Measurements from ENCODE around the gene AHNAK. TPM values are rescaled to one million over a fixed set of nuclear protein-coding genes. Genes with fewer than 3 reads are reported as not detected.

AHNAK gene
- polyA plus RNA-seq, 2 of the 4 experiments (the other 2 are of a cell fraction): 43.3 to 82.0 TPM

- TF ChIP-seq FOSL2 (IDR thresholded peaks at IDR 0.05): 0 out of 2 replicates have a peak, but pooled peaks have one; percentile 9
- peak; percentile 77 for TF ChIP-seq FOSL2 (CRISPR knock-in tag; IDR thresholded peaks at IDR 0.05)
- peak; percentile 35; the same call in 1 of the 2 replicates for TF ChIP-seq E2F6 (IDR thresholded peaks at IDR 0.05; ENCODE audit: borderline replicate concordance, low read depth)
- no peak for TF ChIP-seq RFX5 (IDR thresholded peaks at IDR 0.05)
- TF ChIP-seq, protein P1, sequence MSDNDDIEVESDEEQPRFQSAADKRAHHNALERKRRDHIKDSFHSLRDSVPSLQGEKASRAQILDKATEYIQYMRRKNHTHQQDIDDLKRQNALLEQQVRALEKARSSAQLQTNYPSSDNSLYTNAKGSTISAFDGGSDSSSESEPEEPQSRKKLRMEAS (IDR thresholded peaks at IDR 0.05): peak; percentile 85
- peak in 1 of 2 experiments; percentile 37; a peak in 1 of 4 replicates for TF ChIP-seq CEBPB (IDR thresholded peaks at IDR 0.05)
Observed at GRCh38 chr11:62545437-62546243, 966 bp downstream of the AHNAK start (continued).

DNA sequence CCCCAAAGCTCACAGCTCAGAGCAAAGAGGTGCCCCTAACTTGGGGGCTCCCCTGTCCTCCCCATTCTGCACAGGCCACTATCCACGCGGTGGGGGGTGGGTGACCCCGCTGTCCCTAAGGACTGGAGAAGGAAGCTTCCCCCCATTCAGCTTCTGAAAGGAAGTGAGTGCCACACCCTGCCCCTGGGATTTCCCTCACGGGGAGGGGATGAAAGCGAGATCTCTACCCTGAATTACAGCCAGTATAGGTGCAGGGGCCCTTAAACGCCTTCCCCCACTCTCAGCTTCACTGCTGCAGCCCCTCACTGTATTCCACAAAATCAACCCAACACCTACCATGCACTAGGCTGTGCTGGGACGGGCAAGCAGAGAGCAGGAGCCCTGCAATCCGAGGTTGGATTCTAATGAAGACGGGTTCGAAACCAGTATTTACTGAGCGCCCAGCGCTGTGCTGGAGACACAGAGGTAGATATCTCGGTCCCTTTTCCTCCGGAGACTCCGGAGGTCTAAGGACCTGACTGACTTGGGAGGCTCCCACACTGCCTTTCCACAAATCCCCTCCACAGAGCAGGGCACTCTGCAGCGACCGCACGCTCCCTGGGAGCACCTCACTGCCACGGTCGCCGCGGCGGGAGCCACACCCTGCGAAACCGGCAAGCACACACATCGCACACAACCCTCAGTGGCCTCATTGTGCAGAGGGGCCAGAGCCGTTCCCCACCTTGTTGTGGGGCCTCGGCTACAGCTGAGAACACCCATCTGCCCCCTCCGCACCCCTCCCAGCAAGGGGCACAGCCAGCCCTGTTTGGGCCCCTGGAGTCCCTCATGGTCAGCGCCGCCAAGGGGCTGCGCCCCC lies 1.8 kb downstream of the AHNAK start:
- Histone ChIP-seq H3K4me1 (peaks cover 75% of the 10 kb centered on the region), H3K4me3 (peak overlapping the region; percentile 96)

DNA sequence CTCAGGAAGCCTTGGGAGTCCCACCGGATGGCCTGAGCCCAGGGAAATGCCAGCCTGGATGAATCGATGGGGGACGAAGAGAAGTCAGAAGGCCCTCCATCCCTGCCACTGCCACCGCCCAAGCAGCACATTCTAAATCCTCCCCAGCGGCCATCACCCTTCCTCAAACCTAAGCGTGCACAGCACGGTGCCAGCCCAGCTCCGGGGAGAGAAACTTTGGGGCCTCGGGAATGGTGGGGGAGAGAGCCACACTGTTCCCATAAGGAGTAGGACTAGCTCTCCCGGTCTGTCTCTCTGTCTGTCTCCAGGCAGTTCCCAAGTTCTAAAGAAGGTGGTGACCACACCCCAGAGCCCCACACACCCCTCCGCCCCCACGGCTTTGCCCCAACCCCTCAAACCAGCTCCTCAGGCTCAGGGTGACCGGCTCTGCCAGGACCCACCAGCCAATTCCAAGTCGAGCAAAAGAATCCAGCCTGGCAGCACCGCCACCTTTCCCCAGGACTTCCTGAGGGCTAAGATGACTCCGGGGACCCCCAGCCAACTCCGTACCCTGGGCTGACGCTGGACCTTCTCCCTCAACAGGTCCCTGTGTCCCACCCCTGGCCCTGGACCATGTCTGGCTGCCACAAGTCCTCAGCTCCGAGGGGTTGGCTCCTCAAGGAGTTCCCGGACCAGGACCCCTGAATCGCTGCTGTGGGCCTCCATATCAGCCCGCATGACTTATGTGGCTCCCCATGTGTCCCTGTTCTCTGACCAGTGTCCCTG lies 2.7 kb downstream of the AHNAK start:
- POLR2A ChIA-PET: interaction anchor here (0.7 to 1.8 kb wide), 6 partner anchors 9 to 119 kb away, joined by 3 to 9 read pairs (median 5); partner anchors contain the start of gene EEF1G
- ATAC-seq: no peak
- CTCF ChIA-PET: interaction anchor here (0.8 to 14.5 kb wide), 30 partner anchors 8 to 204 kb away, joined by 3 to 322 read pairs (median 9); partner anchors contain the start of gene SCGB1A1
- DNase-seq (ENCODE audit: low read depth in 1 of 2, low spot score in 1 of 2): no peak
- peak overlapping the region; percentile 96 for H3K4me2 ChIP-seq
- H3K4me3 ChIP-seq: peak overlapping the region; percentile 96
- FAIRE-seq: no peak
- no peak for TF ChIP-seq RARB (CRISPR knock-in tag; IDR thresholded peaks at IDR 0.05)
- no peak for TF ChIP-seq KDM5A (IDR thresholded peaks at IDR 0.05)
- TF ChIP-seq RAD21 (conservative IDR thresholded peaks at IDR 0.05 in 1 of 2, IDR thresholded peaks at IDR 0.05 in 1 of 2): no peak
- no peak for TF ChIP-seq USF2 (IDR thresholded peaks at IDR 0.05)
- H3K4me1 ChIP-seq: peaks cover 75% of the 10 kb centered on the region
- WGBS (ENCODE audit: missing lambda C conversion rate): 25% methylated on average over 19 of the region's 22 CpGs
- peak overlapping the region; percentile 97 to 98 for H3K27ac ChIP-seq
- no peaks in the 10 kb centered on the region for H3K9me3 ChIP-seq

More for the DNA sequence above, 1.8 kb downstream of the AHNAK start:
- TF ChIP-seq TP53 (CRISPR knock-in tag; IDR thresholded peaks at IDR 0.05) (no peak), PHF8 (IDR thresholded peaks at IDR 0.05; ENCODE audit: borderline replicate concordance, low read depth) (no peak), RARB (CRISPR knock-in tag; IDR thresholded peaks at IDR 0.05) (no peak)
- TF ChIP-seq, protein P1 (IDR thresholded peaks at IDR 0.05): 0 out of 2 replicates have a peak, but pooled peaks have one; percentile 2
- DNase-seq (ENCODE audit: low read depth in 1 of 2, low spot score in 1 of 2) (peak; percentile 48 to 49), ATAC-seq (peak; percentile 6 to 17; a peak in 4 of 6 replicates), FAIRE-seq (no peak)
- ChIA-PET CTCF (interaction anchor here (0.8 to 14.5 kb wide), 12 partner anchors 9 to 165 kb away, joined by 3 to 322 read pairs (median 15); partner anchors contain the start of gene SCGB1A1), POLR2A (interaction anchor here (0.7 to 1.8 kb wide), 4 partner anchors 16 to 150 kb away, joined by 5 to 9 read pairs (median 6); partner anchors contain the start of gene EEF1G)
- no peaks in the 10 kb centered on the region for H3K9me3 ChIP-seq
- 4% methylated on average over 17 of the region's 32 CpGs for WGBS (ENCODE audit: missing lambda C conversion rate)
- peak overlapping the region; percentile 96 for H3K4me2 ChIP-seq
- peak overlapping the region; percentile 97 to 98 for H3K27ac ChIP-seq

Data from A549 (cell line).